IMR-90 (cell line): Measurements from ENCODE around the gene CDC42EP1. TPM values are rescaled to one million over a fixed set of nuclear protein-coding genes. Genes with fewer than 3 reads are reported as not detected.

Experiments
- ATAC-seq: fragments of 200-7000 bp; cut with Tn5 transposase; 2 replicates; pipeline ENCODE4 v1.9.1; 2020; ENCODE audit warnings: low read depth, mild to moderate bottlenecking, moderate library complexity
- BruUV-seq: library from RNA; stranded (reverse); fragments of 400-500 nt; replicated peaks from 2 replicates; lab custom pipeline; 2021; lab: Mats Ljungman, UMichigan
- CTCF ChIA-PET: fragments of 300-600 bp; formaldehyde crosslinking; extraction: SDS; loops from one replicate; lab custom pipeline; 2021; ENCODE audit warnings: antibody characterized with exemption; lab: Yijun Ruan, JAX
- POLR2A ChIA-PET: fragments of 300-600 bp; sonication (Branson Sonifier 250); formaldehyde crosslinking; loops from one replicate; lab custom pipeline; 2022; ENCODE audit warnings: antibody characterized with exemption; ENCODE audit not compliant: unreplicated experiment; lab: Charles Lee
- DNase-seq: peaks from one replicate; pipeline ENCODE4 v3.0.0; 2013
- H2AFZ ChIP-seq: replicated peaks from 2 replicates; pipeline ENCODE3; 2013; ENCODE audit warnings: low read length, mild to moderate bottlenecking; ENCODE audit not compliant: poor library complexity
- H2AK5ac ChIP-seq: 2 replicates; pipeline ENCODE4 v1.6.1; 2013; ENCODE audit warnings: low read depth, low read length, inconsistent platforms
- H2AK9ac ChIP-seq: replicated peaks from 2 replicates; pipeline ENCODE3; 2013; ENCODE audit warnings: mild to moderate bottlenecking, low read depth, low read length, moderate library complexity; ENCODE audit not compliant: poor library complexity
- H2BK120ac ChIP-seq: 2 replicates; pipeline ENCODE4 v1.6.1; 2013; ENCODE audit warnings: low read depth, low read length, inconsistent platforms
- H2BK15ac ChIP-seq: 3 replicates; pipeline ENCODE4 v1.6.1; 2013; ENCODE audit warnings: low read depth, low read length, inconsistent platforms
- H2BK20ac ChIP-seq: 2 replicates; pipeline ENCODE4 v1.6.1; 2013; ENCODE audit warnings: low read depth, mild to moderate bottlenecking, inconsistent platforms, low read length, moderate library complexity
- H2BK5ac ChIP-seq: 2 replicates; pipeline ENCODE4 v1.6.1; 2013; ENCODE audit warnings: mild to moderate bottlenecking, low read depth, low read length, inconsistent platforms; ENCODE audit not compliant: poor library complexity, severe bottlenecking
- H3K14ac ChIP-seq: replicated peaks from 2 replicates; pipeline ENCODE4 v1.6.1; 2013; ENCODE audit warnings: low read depth, low read length, inconsistent platforms
- H3K18ac ChIP-seq: 2 replicates; pipeline ENCODE4 v1.6.1; 2013; ENCODE audit warnings: low read depth, low read length, control low read depth
- H3K23ac ChIP-seq: 2 replicates; pipeline ENCODE4 v1.6.1; 2013; ENCODE audit warnings: low read depth, low read length, inconsistent platforms
- H3K27ac ChIP-seq: 2 replicates; pipeline ENCODE4 v1.5.1; 2013; ENCODE audit warnings: mild to moderate bottlenecking, control low read depth, low read length; ENCODE audit not compliant: insufficient read depth
- H3K27me3 ChIP-seq: 2 replicates; pipeline ENCODE4 v1.6.1; 2013; ENCODE audit warnings: low read length; ENCODE audit not compliant: control insufficient read depth, insufficient read depth
- H3K36me3 ChIP-seq: 2 replicates; pipeline ENCODE4 v1.6.1; 2013; ENCODE audit warnings: low read length, mixed read lengths; ENCODE audit not compliant: control insufficient read depth, insufficient read depth
- H3K4ac ChIP-seq: 2 replicates; pipeline ENCODE4 v1.6.1; 2013; ENCODE audit warnings: low read depth, low read length, inconsistent platforms
- H3K4me1 ChIP-seq: 2 replicates; pipeline ENCODE4 v1.6.1; 2013; ENCODE audit warnings: low read length, mixed read lengths; ENCODE audit not compliant: control insufficient read depth, insufficient read depth
- H3K4me2 ChIP-seq: 2 replicates; pipeline ENCODE4 v1.6.1; 2013; ENCODE audit warnings: low read depth, mild to moderate bottlenecking, control low read depth, low read length, moderate library complexity
- H3K4me3 ChIP-seq: 2 replicates; pipeline ENCODE4 v1.5.1; 2013; ENCODE audit warnings: low read depth, mild to moderate bottlenecking, control low read depth, low read length, moderate library complexity; ENCODE audit not compliant: insufficient read depth
- H3K56ac ChIP-seq: 2 replicates; pipeline ENCODE4 v1.6.1; 2013; ENCODE audit warnings: low read length, inconsistent platforms; ENCODE audit not compliant: insufficient read depth; ENCODE audit errors: extremely low read depth
- H3K79me1 ChIP-seq, 2 experiments: 2 replicates each; pipeline ENCODE4 v1.6.1; 2013; ENCODE audit warnings: low read length in 2 of 2, inconsistent platforms in 1 of 2, low read depth in 1 of 2
- H3K9ac ChIP-seq: 2 replicates; pipeline ENCODE4 v1.6.1; 2013; ENCODE audit warnings: low read depth, low read length, control low read depth
- H3K9me1 ChIP-seq: 2 replicates; pipeline ENCODE4 v1.6.1; 2013; ENCODE audit warnings: low read length, inconsistent platforms; ENCODE audit not compliant: insufficient read depth
- H3K9me3 ChIP-seq: 2 replicates; pipeline ENCODE4 v1.6.1; 2013; ENCODE audit warnings: low read length; ENCODE audit not compliant: control insufficient read depth, insufficient read depth
- H4K20me1 ChIP-seq: 2 replicates; pipeline ENCODE4 v1.6.1; 2013; ENCODE audit warnings: low read length, inconsistent platforms; ENCODE audit not compliant: insufficient read depth
- H4K5ac ChIP-seq: 2 replicates; pipeline ENCODE4 v1.6.1; 2013; ENCODE audit warnings: mild to moderate bottlenecking, low read depth, low read length, control low read depth
- H4K8ac ChIP-seq, 2 experiments: 2 replicates each; pipeline ENCODE4 v1.6.1; 2013; ENCODE audit warnings: low read depth in 2 of 2, low read length in 2 of 2, control low read depth in 1 of 2, inconsistent platforms in 1 of 2
- H4K91ac ChIP-seq: 2 replicates; pipeline ENCODE4 v1.6.1; 2013; ENCODE audit warnings: low read depth, low read length, inconsistent platforms; ENCODE audit not compliant: insufficient read depth
- BHLHE40 ChIP-seq: fragments of 150-350 bp; IDR thresholded peaks from 2 replicates; pipeline ENCODE4 v1.6.1; 2016; ENCODE audit warnings: mild to moderate bottlenecking, low read depth, low read length
- CEBPB ChIP-seq: IDR thresholded peaks from 2 replicates; pipeline ENCODE4 v1.6.1; 2012; ENCODE audit warnings: low read depth, low read length, improper control_type of control experiment
- FOS ChIP-seq: fragments of 150-350 bp; IDR thresholded peaks from 2 replicates; pipeline ENCODE4 v1.6.1; 2016; ENCODE audit warnings: low read depth, low read length
- POLR2A ChIP-seq: IDR thresholded peaks from 2 replicates; pipeline ENCODE4 v1.6.1; 2012; ENCODE audit warnings: mild to moderate bottlenecking, low read depth, low read length
- RAD21 ChIP-seq: IDR thresholded peaks from 2 replicates; pipeline ENCODE4 v1.6.1; 2012; ENCODE audit warnings: low read length, improper control_type of control experiment
- WGBS, 2 experiments: methylation state at CpG; one replicate each; pipeline versions ENCODE4 v1.1.5 to v1.1.7; 2013; ENCODE audit warnings: missing lambda C conversion rate in 2 of 2; ENCODE audit not compliant: insufficient read length in 1 of 2; ENCODE audit errors: extremely low coverage in 2 of 2; 5-methylcytosine and 5-hydroxymethylcytosine counted together
- dilution Hi-C: fragments of 300-500 bp; cut with HindIII; formaldehyde crosslinking; loops from one replicate; pipeline ENCODE4 v1.14.3; 2018; ENCODE audit warnings: low sequenced_read_pairs; ENCODE audit not compliant: unreplicated experiment
- in situ Hi-C: fragments of 300-500 bp; cut with MboI; formaldehyde crosslinking; loops from 3 replicates; pipeline ENCODE4 v1.14.3; 2019; ENCODE audit warnings: low sequenced_read_pairs, inconsistent platforms, mixed read lengths
- intact Hi-C: fragments of 100-400 bp; cut with micrococcal nuclease; formaldehyde crosslinking; loops from 2 replicates; pipeline ENCODE4 v1.10.0; 2022
- polyA plus RNA-seq, 3 experiments: library from polyadenylated mRNA; depleted of rRNA; stranded (reverse); fragments of >200 nt; gene quantifications; 2 replicates each; pipeline ENCODE4 v1.2.3, GENCODE V29; 2012; ENCODE audit warnings: low replicate concordance in 1 of 3
- total RNA-seq: library from RNA; depleted of rRNA; stranded (reverse); fragments of >200 nt; gene quantifications from 2 replicates; pipeline ENCODE4 v1.2.3, GENCODE V29; 2012

CDC42EP1 gene
- total and polyA plus RNA-seq, 2 of the 4 experiments (the other 2 are of a cell fraction), result 4.7 to 47.3 TPM

DNA sequence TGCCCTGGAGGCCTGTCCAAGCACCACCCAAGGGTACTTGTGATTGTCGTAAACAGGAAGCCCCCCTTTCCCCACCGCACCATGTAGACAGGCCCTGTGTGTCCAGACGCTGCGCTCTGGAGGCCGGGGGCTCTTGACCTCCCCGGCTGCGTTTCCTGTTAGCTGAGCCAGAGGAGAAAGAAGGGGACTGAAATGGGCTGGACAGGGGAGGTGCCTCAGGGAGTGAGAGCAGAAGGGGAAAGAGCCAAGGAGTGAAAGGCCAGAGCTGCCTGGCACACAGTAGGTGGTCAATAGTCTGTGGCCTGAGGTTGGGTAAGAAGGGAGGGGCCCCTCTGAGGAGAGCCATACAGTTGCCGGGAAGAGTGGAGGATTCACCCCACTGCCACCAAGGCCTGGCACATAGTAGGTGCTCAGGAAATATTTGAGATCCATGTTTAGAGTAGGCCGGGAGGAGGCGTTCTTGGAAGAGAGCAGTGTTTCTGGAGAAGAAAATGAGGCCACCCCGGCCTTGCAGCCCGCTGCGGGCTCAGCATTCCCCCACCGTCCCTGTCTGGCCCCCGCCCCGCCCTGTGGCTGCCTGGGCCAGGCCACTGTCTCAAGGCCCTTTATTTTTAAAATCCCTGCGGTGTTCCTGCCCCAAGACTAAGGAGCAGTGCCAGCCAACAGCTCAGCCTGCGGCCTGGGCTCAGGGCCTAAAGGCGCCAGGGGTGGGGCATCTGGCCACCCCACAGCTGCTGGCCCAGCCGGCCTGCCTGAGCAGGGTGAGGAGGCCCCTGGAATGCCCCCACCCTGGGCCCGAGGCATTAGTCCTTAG, 13.6 kb upstream of the CDC42EP1 start:
- Histone ChIP-seq H3K56ac (peak overlapping the region; percentile 67; the same call in 1 of the 2 replicates), H3K9ac (no peak overlapping the region; the same call in 1 of the 2 replicates), H2BK20ac (peak overlapping the region; percentile 86), H3K4me2 (no peak overlapping the region; the same call in 1 of the 2 replicates), H3K23ac (peak overlapping the region; percentile 82), H4K5ac (peak overlapping the region; percentile 93), H3K4ac (peak overlapping the region; percentile 99), H2BK15ac (peak overlapping the region; percentile 91; the same call in 2 of the 3 replicates), H2AFZ (peak overlapping the region; percentile 97), H4K91ac (peak overlapping the region; percentile 93), H2AK5ac (peak overlapping the region; percentile 96), H2BK5ac (peak overlapping the region; percentile 38), H4K8ac (peak overlapping the region; percentile 73 to 98; a peak in 3 of 4 replicates), H3K4me1 (peaks cover 28% of the 10 kb centered on the region), H3K4me3 (no peak overlapping the region), H2AK9ac (peak overlapping the region; percentile 97), H3K9me3 (no peaks in the 10 kb centered on the region), H3K18ac (peak overlapping the region; percentile 82), H3K9me1 (peaks cover 19% of the 10 kb centered on the region), H2BK120ac (peak overlapping the region; percentile 91), H3K14ac (peak overlapping the region; percentile 94), H3K36me3 (no peaks in the 10 kb centered on the region), H3K27ac (peak overlapping the region; percentile 68), H3K27me3 (no peaks in the 10 kb centered on the region), H4K20me1 (no peaks in the 10 kb centered on the region), H3K79me1 (peaks cover 0 to 15% of the 10 kb centered on the region in 2 experiments; a peak in 2 of 4 replicates)
- ATAC-seq (peak; percentile 24), DNase-seq (peak; percentile 68)
- dilution Hi-C loops (no loop called here), intact Hi-C loops (loop anchor here (1.0 to 5.0 kb wide), 3 partner anchors 15 to 131 kb away; partner anchors contain the start of genes GGA1 and LGALS1), in situ Hi-C loops (no loop called here)
- 60% methylated on average over 3 of the region's 21 CpGs; no CpG with 5 or more reads in 1 of the 2 experiments for WGBS, 2 experiments
- ChIA-PET CTCF (interaction anchor here (0.6 to 3.8 kb wide), 7 partner anchors 15 to 243 kb away, joined by 3 to 26 read pairs (median 4); no protein-coding TSS in a partner anchor), POLR2A (interaction anchor here (1.0 kb wide), 1 partner anchor 46 kb away, joined by 4 read pairs; no protein-coding TSS in a partner anchor)
- BruUV-seq, result no TSS peak
- TF ChIP-seq FOS (no peak), CEBPB (no peak), POLR2A (no peak), BHLHE40 (0 out of 2 replicates have a peak, but pooled peaks have one; percentile 37), RAD21 (no peak)
